ENCODE data around the gene TRIL.

TRIL gene

DNA sequence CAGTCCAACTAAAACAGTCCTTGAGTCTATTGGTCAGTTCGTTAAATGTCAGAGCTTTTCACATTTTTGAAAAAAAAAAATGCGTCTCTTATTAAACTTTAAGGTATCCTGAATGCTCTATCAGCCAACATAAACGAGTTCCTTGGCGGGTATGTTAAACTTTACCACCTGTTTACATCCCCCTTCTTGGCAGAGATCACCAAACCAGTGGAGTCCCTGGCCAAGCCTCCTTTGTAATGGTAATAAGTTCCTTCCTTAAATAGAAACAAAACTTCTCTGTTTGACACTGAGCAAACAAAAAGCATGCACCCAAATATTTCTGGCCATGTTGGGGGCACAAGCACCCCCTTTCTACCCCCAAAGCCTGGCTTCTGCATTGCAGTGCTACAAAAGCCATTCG is 3.2 kb downstream of the TRIL start:
- Histone ChIP-seq H3K9me3 (ENCODE audit: insufficient read depth, low read depth, low read length) (peaks cover 6% of the 10 kb centered on the region), H3K4ac (ENCODE audit: low read depth, low read length) (no peak overlapping the region), H4K8ac (ENCODE audit: low read depth, low read length) (no peak overlapping the region), H4K12ac (ENCODE audit: low read depth, low read length) (no peak overlapping the region), H2BK120ac (ENCODE audit: insufficient read depth, low read length, poor library complexity) (no peak overlapping the region), H3K36me3 (ENCODE audit: control insufficient read depth in 1 of 2, insufficient read depth in 2 of 2, low read length in 2 of 2) (no peaks in the 10 kb centered on the region), H3K79me1 (ENCODE audit: low read length) (peaks cover 27% of the 10 kb centered on the region), H2BK12ac (ENCODE audit: low read length) (no peak overlapping the region), H3K4me3 (ENCODE audit: low read depth, low read length) (peak overlapping the region; percentile 83), H3K4me1 (ENCODE audit: control insufficient read depth in 1 of 2, insufficient read depth in 2 of 2, low read length in 2 of 2) (peaks cover 20 to 29% of the 10 kb centered on the region in 2 experiments), H3K79me2 (ENCODE audit: control insufficient read depth, insufficient read depth, low read length, poor library complexity) (peaks cover 23% of the 10 kb centered on the region), H3K27ac (ENCODE audit: low read depth, low read length) (no peak overlapping the region), H3K23ac (ENCODE audit: low read length) (no peak overlapping the region), H3K14ac (ENCODE audit: low read length) (no peak overlapping the region), H2AFZ (ENCODE audit: insufficient read depth, low read length, poor library complexity) (no peak overlapping the region), H3K4me2 (ENCODE audit: low read length) (peak overlapping the region; percentile 92), H3K9ac (ENCODE audit: low read length) (no peak overlapping the region), H2BK5ac (ENCODE audit: low read depth, low read length, poor library complexity) (no peak overlapping the region), H4K91ac (ENCODE audit: low read depth, low read length) (no peak overlapping the region), H2AK5ac (ENCODE audit: low read length) (no peak overlapping the region), H3K18ac (ENCODE audit: low read length) (no peak overlapping the region), H3K27me3 (ENCODE audit: insufficient read depth, low read length) (no peaks in the 10 kb centered on the region)
- no CpG with 5 or more reads among the region's 5 CpGs for WGBS (ENCODE audit: extremely low coverage, insufficient coverage, insufficient read length)
- no peak for DNase-seq

DNA sequence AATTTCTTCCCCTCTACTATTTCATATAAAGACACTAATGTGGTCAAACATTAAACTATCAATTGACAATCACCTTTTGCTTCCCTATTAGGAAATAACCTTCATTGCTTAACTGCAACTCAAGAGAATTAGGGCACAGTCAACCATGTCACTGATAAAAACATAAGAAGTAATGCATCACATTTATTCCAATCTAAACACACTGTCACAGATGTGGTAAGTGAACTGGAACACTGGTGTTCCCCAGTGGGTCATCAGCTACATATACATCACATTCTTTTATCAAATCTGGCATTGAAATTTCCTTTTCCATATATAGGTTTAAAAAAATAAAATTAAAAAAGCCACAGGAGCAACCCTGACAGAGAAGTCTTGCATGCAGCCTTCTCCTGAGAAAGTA is 3.7 kb downstream of the TRIL start:
- Histone ChIP-seq H4K8ac (ENCODE audit: low read depth, low read length) (no peak overlapping the region), H3K27ac (ENCODE audit: low read depth, low read length) (no peak overlapping the region), H3K36me3 (ENCODE audit: control insufficient read depth in 1 of 2, insufficient read depth in 2 of 2, low read length in 2 of 2) (no peaks in the 10 kb centered on the region), H3K4ac (ENCODE audit: low read depth, low read length) (no peak overlapping the region), H3K4me3 (ENCODE audit: low read depth, low read length) (no peak overlapping the region), H2AFZ (ENCODE audit: insufficient read depth, low read length, poor library complexity) (no peak overlapping the region), H3K9me3 (ENCODE audit: insufficient read depth, low read depth, low read length) (peaks cover 8% of the 10 kb centered on the region), H2AK5ac (ENCODE audit: low read length) (no peak overlapping the region), H2BK120ac (ENCODE audit: insufficient read depth, low read length, poor library complexity) (no peak overlapping the region), H3K23ac (ENCODE audit: low read length) (no peak overlapping the region), H4K91ac (ENCODE audit: low read depth, low read length) (no peak overlapping the region), H3K4me1 (ENCODE audit: control insufficient read depth in 1 of 2, insufficient read depth in 2 of 2, low read length in 2 of 2) (peaks cover 24 to 33% of the 10 kb centered on the region in 2 experiments), H3K4me2 (ENCODE audit: low read length) (no peak overlapping the region), H4K12ac (ENCODE audit: low read depth, low read length) (no peak overlapping the region), H3K79me1 (ENCODE audit: low read length) (peaks cover 27% of the 10 kb centered on the region), H2BK5ac (ENCODE audit: low read depth, low read length, poor library complexity) (no peak overlapping the region), H3K18ac (ENCODE audit: low read length) (no peak overlapping the region), H3K79me2 (ENCODE audit: control insufficient read depth, insufficient read depth, low read length, poor library complexity) (peaks cover 23% of the 10 kb centered on the region), H3K27me3 (ENCODE audit: insufficient read depth, low read length) (no peaks in the 10 kb centered on the region), H3K9ac (ENCODE audit: low read length) (no peak overlapping the region), H3K14ac (ENCODE audit: low read length) (no peak overlapping the region), H2BK12ac (ENCODE audit: low read length) (no peak overlapping the region)
- DNase-seq, result no peak

DNA sequence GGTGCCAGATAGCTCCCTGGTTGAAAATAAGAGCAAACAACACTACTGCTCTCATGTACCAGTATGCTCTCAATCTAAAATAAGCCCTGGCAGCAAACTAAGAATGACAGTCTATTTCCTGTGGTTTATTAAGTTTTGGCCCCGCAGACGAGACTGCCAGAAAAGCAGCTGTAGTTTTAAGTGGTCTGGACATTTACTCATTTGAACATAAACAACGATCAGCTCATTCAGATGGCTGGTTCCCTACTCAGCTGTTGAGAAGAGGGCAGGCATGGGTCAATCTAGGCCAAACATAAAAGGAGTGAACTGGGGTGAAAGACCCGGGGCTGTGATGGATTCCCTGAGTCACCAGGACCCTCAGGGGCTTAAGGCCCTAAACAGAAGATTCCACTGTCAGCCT is 4.5 kb downstream of the TRIL start:
- no peak for DNase-seq
- H3K9ac ChIP-seq (ENCODE audit: low read length), result no peak overlapping the region
- no CpG with 5 or more reads among the region's 4 CpGs for WGBS (ENCODE audit: extremely low coverage, insufficient coverage, insufficient read length)
- H3K4ac ChIP-seq (ENCODE audit: low read depth, low read length), result no peak overlapping the region
- no peak overlapping the region for H4K91ac ChIP-seq (ENCODE audit: low read depth, low read length)
- H3K4me2 ChIP-seq (ENCODE audit: low read length), result no peak overlapping the region
- no peak overlapping the region for H2AK5ac ChIP-seq (ENCODE audit: low read length)
- no peak overlapping the region for H2AFZ ChIP-seq (ENCODE audit: insufficient read depth, low read length, poor library complexity)
- H2BK12ac ChIP-seq (ENCODE audit: low read length), result no peak overlapping the region
- no peak overlapping the region for H4K8ac ChIP-seq (ENCODE audit: low read depth, low read length)
- H3K27me3 ChIP-seq (ENCODE audit: insufficient read depth, low read length), result no peaks in the 10 kb centered on the region
- no peaks in the 10 kb centered on the region for H3K36me3 ChIP-seq (ENCODE audit: control insufficient read depth in 1 of 2, insufficient read depth in 2 of 2, low read length in 2 of 2)
- H3K18ac ChIP-seq (ENCODE audit: low read length), result no peak overlapping the region
- no peak overlapping the region for H2BK5ac ChIP-seq (ENCODE audit: low read depth, low read length, poor library complexity)
- peak overlapping the region; percentile 30 for H3K27ac ChIP-seq (ENCODE audit: low read depth, low read length)
- H4K12ac ChIP-seq (ENCODE audit: low read depth, low read length), result no peak overlapping the region
- H3K23ac ChIP-seq (ENCODE audit: low read length), result no peak overlapping the region
- H3K4me3 ChIP-seq (ENCODE audit: low read depth, low read length), result no peak overlapping the region
- H2BK120ac ChIP-seq (ENCODE audit: insufficient read depth, low read length, poor library complexity), result no peak overlapping the region
- H3K79me1 ChIP-seq (ENCODE audit: low read length), result peaks cover 24% of the 10 kb centered on the region
- H3K9me3 ChIP-seq (ENCODE audit: insufficient read depth, low read depth, low read length), result peaks cover 8% of the 10 kb centered on the region
- H3K14ac ChIP-seq (ENCODE audit: low read length), result no peak overlapping the region
- peaks cover 19 to 27% of the 10 kb centered on the region in 2 experiments for H3K4me1 ChIP-seq (ENCODE audit: control insufficient read depth in 1 of 2, insufficient read depth in 2 of 2, low read length in 2 of 2)
- H3K79me2 ChIP-seq (ENCODE audit: control insufficient read depth, insufficient read depth, low read length, poor library complexity), result peaks cover 21% of the 10 kb centered on the region

GRCh38 chr7:28942168-28942567 is 16.0 kb downstream of the TRIL start:
- peaks cover 4 to 9% of the 10 kb centered on the region in 2 experiments for H3K4me1 ChIP-seq (ENCODE audit: control insufficient read depth in 1 of 2, insufficient read depth in 2 of 2, low read length in 2 of 2)
- H4K91ac ChIP-seq (ENCODE audit: low read depth, low read length), result no peak overlapping the region
- no peak overlapping the region for H4K12ac ChIP-seq (ENCODE audit: low read depth, low read length)
- H2AFZ ChIP-seq (ENCODE audit: insufficient read depth, low read length, poor library complexity), result no peak overlapping the region
- H4K8ac ChIP-seq (ENCODE audit: low read depth, low read length), result no peak overlapping the region
- no peak overlapping the region for H2BK120ac ChIP-seq (ENCODE audit: insufficient read depth, low read length, poor library complexity)
- H3K4ac ChIP-seq (ENCODE audit: low read depth, low read length), result no peak overlapping the region
- H3K27me3 ChIP-seq (ENCODE audit: insufficient read depth, low read length), result no peaks in the 10 kb centered on the region
- H2BK12ac ChIP-seq (ENCODE audit: low read length), result no peak overlapping the region
- H3K23ac ChIP-seq (ENCODE audit: low read length), result no peak overlapping the region
- H3K27ac ChIP-seq (ENCODE audit: low read depth, low read length), result no peak overlapping the region
- no peak overlapping the region for H3K9ac ChIP-seq (ENCODE audit: low read length)
- no peak overlapping the region for H3K18ac ChIP-seq (ENCODE audit: low read length)
- no peak overlapping the region for H2AK5ac ChIP-seq (ENCODE audit: low read length)
- H3K14ac ChIP-seq (ENCODE audit: low read length), result no peak overlapping the region
- peak; percentile 22 to 73 for DNase-seq
- peaks cover 7% of the 10 kb centered on the region for H3K79me1 ChIP-seq (ENCODE audit: low read length)
- WGBS (ENCODE audit: extremely low coverage, insufficient coverage, insufficient read length), result no CpG with 5 or more reads among the region's 3 CpGs
- no peaks in the 10 kb centered on the region for H3K36me3 ChIP-seq (ENCODE audit: control insufficient read depth in 1 of 2, insufficient read depth in 2 of 2, low read length in 2 of 2)
- no peak overlapping the region for H3K4me2 ChIP-seq (ENCODE audit: low read length)
- H3K9me3 ChIP-seq (ENCODE audit: insufficient read depth, low read depth, low read length), result no peaks in the 10 kb centered on the region
- no peaks in the 10 kb centered on the region for H3K79me2 ChIP-seq (ENCODE audit: control insufficient read depth, insufficient read depth, low read length, poor library complexity)
- no peak overlapping the region for H3K4me3 ChIP-seq (ENCODE audit: low read depth, low read length)
- no peak overlapping the region for H2BK5ac ChIP-seq (ENCODE audit: low read depth, low read length, poor library complexity)

Data from trophoblast cell (in vitro differentiated cells and primary cell).